HFFc6 (cell line): ENCODE data around the gene CNR1. TPM values are rescaled to one million over a fixed set of nuclear protein-coding genes. Genes with fewer than 3 reads are reported as not detected.

Experiments used
- DNase-seq: peaks from one replicate; pipeline ENCODE4 v3.0.0-alpha.2; 2018
- H3K27ac Mint-ChIP-seq: 2 replicates; pipeline ENCODE4 v1.8.0; 2020; ENCODE audit warnings: mild to moderate bottlenecking, mixed read lengths
- H3K27me3 Mint-ChIP-seq: 2 replicates; pipeline ENCODE4 v1.8.0; 2021; ENCODE audit warnings: mild to moderate bottlenecking, moderate library complexity, mixed read lengths; ENCODE audit not compliant: insufficient read depth
- H3K36me3 Mint-ChIP-seq: 2 replicates; pipeline ENCODE4 v1.8.0; 2021; ENCODE audit warnings: low read depth, mixed read lengths
- H3K4me1 Mint-ChIP-seq: 2 replicates; pipeline ENCODE4 v1.8.0; 2020; ENCODE audit warnings: low read depth, mixed read lengths
- H3K4me3 Mint-ChIP-seq: 2 replicates; pipeline ENCODE4 v1.8.0; 2020; ENCODE audit warnings: mild to moderate bottlenecking, moderate library complexity, mixed read lengths
- H3K9me3 Mint-ChIP-seq: 2 replicates; pipeline ENCODE4 v1.8.0; 2020; ENCODE audit warnings: mild to moderate bottlenecking, mixed read lengths
- total RNA-seq, 6 experiments: library from RNA; stranded (reverse); fragmentation: NEBNext Ultra II Directional; extraction: Animal tissue kit (Norgen Biotek cat#: 25700); gene quantifications; 2 replicates in 1 of 6; 3 replicates in 5 of 6; pipeline ENCODE4 v1.2.3, GENCODE V29; 2021
- TF ChIP-seq, protein P1 (sequence below): fragments of 200-600 bp; sonication (generic); IDR thresholded peaks from 2 replicates; pipeline ENCODE4 v1.5.0; 2021; ENCODE audit warnings: antibody characterized with exemption, mild to moderate bottlenecking

The CNR1 gene
- total RNA-seq, 6 experiments from 2014 or later, result not detected

DNA sequence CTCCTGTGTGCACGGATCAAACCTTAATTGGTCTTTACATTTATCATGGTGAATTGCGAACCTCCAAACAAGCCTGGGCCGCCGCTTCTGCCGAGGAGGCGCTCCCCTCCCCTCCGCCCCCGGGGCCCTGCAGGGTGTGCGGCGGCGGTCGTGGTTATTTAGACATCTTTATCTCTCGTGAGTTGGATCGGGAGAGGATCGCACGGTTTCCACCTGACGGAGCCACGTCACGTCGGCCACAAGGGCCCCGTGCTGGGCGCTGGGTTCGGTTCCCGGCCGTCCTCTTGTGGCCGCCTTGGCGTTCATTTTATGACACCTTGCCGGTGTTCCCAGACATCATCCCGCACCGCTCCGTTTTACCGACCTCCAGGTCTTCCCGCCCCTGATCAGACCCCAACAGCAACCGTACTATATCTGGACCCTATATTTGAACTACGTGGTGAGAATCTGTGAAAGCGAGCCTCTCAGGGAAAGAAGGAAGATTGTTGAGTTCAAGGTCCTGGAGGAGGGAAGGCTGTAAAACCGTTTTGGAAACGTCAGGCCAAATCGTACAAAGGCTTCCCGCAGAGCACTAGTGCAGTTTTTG, 1.3 kb upstream of the CNR1 start:
- no peak overlapping the region for H3K4me3 Mint-ChIP-seq
- H3K9me3 Mint-ChIP-seq, result peaks cover 10% of the 10 kb centered on the region; the same call in 1 of the 2 replicates
- H3K36me3 Mint-ChIP-seq, result peaks cover 7% of the 10 kb centered on the region; the same call in 1 of the 2 replicates
- peaks cover 5% of the 10 kb centered on the region; the same call in 1 of the 2 replicates for H3K4me1 Mint-ChIP-seq
- no peak for DNase-seq
- TF ChIP-seq, protein P1, sequence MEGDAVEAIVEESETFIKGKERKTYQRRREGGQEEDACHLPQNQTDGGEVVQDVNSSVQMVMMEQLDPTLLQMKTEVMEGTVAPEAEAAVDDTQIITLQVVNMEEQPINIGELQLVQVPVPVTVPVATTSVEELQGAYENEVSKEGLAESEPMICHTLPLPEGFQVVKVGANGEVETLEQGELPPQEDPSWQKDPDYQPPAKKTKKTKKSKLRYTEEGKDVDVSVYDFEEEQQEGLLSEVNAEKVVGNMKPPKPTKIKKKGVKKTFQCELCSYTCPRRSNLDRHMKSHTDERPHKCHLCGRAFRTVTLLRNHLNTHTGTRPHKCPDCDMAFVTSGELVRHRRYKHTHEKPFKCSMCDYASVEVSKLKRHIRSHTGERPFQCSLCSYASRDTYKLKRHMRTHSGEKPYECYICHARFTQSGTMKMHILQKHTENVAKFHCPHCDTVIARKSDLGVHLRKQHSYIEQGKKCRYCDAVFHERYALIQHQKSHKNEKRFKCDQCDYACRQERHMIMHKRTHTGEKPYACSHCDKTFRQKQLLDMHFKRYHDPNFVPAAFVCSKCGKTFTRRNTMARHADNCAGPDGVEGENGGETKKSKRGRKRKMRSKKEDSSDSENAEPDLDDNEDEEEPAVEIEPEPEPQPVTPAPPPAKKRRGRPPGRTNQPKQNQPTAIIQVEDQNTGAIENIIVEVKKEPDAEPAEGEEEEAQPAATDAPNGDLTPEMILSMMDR, result no peak
- H3K27ac Mint-ChIP-seq, result no peak overlapping the region
- H3K27me3 Mint-ChIP-seq, result peaks cover 20% of the 10 kb centered on the region; the same call in 1 of the 2 replicates

DNA sequence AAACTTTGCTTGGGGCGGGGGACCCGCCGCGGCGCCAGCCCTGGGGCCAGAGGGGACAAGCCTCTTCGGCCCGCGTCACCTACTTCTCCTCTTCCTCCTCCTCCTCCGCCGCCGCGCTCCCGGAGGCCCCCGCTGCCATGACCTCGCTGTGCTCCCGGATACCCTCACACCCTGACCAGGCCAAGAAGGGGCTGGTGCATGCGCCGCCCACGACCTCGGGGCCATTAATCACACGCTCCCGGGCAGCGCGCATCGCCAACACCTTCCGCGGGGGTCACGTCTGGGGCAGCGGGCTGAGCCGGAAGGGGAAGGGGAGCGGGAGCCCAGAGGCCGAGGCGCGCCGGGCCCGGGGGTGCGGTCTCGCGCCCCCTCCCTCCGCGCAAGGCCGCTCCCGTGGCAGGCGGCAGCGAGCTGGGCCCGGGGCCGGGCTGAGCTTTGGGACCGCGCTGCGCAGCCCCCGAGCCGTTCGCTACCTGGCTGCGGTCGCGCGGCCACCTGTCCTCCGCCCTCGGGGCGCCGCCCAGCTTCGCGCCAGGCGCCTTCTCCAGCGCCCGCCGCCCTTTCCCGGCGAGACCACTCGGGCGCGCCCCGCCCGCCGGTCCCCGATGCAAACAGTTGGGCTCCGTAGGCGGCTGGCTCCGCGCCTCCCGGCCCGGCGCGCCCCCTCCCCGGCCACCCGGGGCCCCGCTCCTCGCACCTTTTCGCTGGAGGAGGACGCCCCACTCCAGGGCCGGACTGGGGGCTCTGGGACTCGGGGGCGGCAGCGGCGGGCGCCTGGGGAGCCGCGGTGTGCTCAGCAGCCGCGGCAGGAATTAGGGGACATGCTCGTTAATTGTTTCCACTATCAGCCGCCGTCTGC, 575 bp upstream of the CNR1 start:
- Mint-ChIP-seq H3K27me3 (peaks cover 20% of the 10 kb centered on the region; the same call in 1 of the 2 replicates), H3K4me1 (peaks cover 5% of the 10 kb centered on the region; the same call in 1 of the 2 replicates), H3K27ac (no peak overlapping the region)

DNA sequence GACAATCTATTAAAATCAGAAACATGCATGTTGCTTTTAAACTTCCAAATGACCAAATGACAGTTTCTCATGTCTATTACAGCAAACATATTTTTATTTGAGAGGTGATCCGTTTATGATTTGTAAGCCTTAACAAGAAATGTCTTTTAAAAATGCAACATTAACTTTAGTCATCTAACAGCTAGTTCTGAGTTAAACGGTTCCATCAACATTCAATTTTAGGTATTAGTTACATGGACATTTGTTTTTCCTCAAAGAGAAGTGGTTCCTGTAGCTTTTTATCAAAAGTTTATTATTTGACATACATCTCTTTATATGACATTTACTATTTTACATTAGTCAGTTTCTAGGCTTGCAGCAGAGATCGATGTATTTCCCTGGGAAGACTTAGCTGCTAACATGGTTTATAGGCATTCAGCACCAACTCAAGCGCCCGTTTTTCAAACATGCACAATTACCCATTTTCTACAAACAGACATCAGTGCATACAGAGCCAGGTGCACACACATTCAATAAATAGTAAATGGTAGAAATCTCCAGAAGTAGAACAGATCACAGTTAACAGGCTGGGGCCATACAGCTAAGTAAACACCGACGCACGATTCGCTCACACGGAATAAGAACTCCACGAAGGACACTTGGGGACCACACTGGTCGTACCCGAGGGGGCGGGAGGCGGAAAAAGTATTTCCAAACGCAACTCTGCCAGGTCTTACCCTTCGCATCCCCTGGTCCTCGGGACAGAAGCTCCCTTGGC, 882 bp downstream of the CNR1 start:
- no peak overlapping the region for H3K27ac Mint-ChIP-seq
- peak overlapping the region; percentile 41 for H3K4me3 Mint-ChIP-seq
- H3K36me3 Mint-ChIP-seq, result peaks cover 7% of the 10 kb centered on the region; the same call in 1 of the 2 replicates
- peaks cover 20% of the 10 kb centered on the region; the same call in 1 of the 2 replicates for H3K27me3 Mint-ChIP-seq
- peaks cover 5% of the 10 kb centered on the region; the same call in 1 of the 2 replicates for H3K4me1 Mint-ChIP-seq
- peaks cover 10% of the 10 kb centered on the region; the same call in 1 of the 2 replicates for H3K9me3 Mint-ChIP-seq
- TF ChIP-seq, protein P1, result no peak
- DNase-seq, result no peak

More for the DNA sequence above, 575 bp upstream of the CNR1 start:
- no peak for DNase-seq
- TF ChIP-seq, protein P1, result no peak
- H3K4me3 Mint-ChIP-seq, result no peak overlapping the region
- peaks cover 10% of the 10 kb centered on the region; the same call in 1 of the 2 replicates for H3K9me3 Mint-ChIP-seq
- H3K36me3 Mint-ChIP-seq, result peaks cover 7% of the 10 kb centered on the region; the same call in 1 of the 2 replicates

DNA sequence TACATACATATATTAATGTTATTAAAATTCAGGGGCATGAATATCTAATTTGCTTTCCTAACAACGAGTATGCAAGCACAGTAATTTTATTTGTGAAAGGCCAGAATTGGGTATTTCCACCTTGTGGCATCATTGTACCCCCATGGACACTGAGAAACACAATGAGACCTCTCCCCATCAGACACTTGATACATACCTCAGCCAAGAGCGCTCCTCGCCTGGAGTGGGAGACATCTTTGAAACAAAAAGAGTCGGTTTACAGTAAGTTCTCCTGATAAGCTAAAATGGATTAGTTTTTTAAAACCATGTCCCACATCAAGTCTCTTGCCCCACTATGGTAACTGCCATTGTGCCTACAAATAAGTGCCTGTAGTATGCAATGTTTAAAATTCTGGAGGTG, 2.1 kb downstream of the CNR1 start:
- Mint-ChIP-seq H3K4me1 (peaks cover 5% of the 10 kb centered on the region; the same call in 1 of the 2 replicates), H3K27ac (no peak overlapping the region), H3K27me3 (peaks cover 19% of the 10 kb centered on the region; the same call in 1 of the 2 replicates), H3K36me3 (peaks cover 7% of the 10 kb centered on the region; the same call in 1 of the 2 replicates), H3K4me3 (no peak overlapping the region), H3K9me3 (peaks cover 10% of the 10 kb centered on the region; the same call in 1 of the 2 replicates)
- TF ChIP-seq, protein P1, result no peak
- DNase-seq, result no peak

GRCh38 chr6:88163616-88164015, 2.5 kb downstream of the CNR1 start:
- Mint-ChIP-seq H3K27me3 (peaks cover 14% of the 10 kb centered on the region; the same call in 1 of the 2 replicates), H3K9me3 (peaks cover 10% of the 10 kb centered on the region; the same call in 1 of the 2 replicates), H3K36me3 (peaks cover 7% of the 10 kb centered on the region; the same call in 1 of the 2 replicates), H3K4me1 (peaks cover 5% of the 10 kb centered on the region; the same call in 1 of the 2 replicates), H3K27ac (no peak overlapping the region), H3K4me3 (no peak overlapping the region)
- TF ChIP-seq, protein P1, result no peak
- no peak for DNase-seq
